ENCODE measurements around the gene ACVR2B. TPM values are rescaled to one million over a fixed set of nuclear protein-coding genes. Genes with fewer than 3 reads are reported as not detected.

Gene ACVR2B
- total and polyA plus RNA-seq, 2 of the 13 experiments (the other 11 are each of a cell fraction or from before 2014, with no cell fraction given) = 10.0 to 12.7 TPM

GRCh38 chr3:38446812-38447211, 6.9 kb upstream of the ACVR2B start:
- no peak for TF ChIP-seq ZBTB20 (CRISPR knock-in tag; IDR thresholded peaks at IDR 0.05; ENCODE audit: borderline replicate concordance, low read depth)
- no peak for TF ChIP-seq DRAP1 (CRISPR knock-in tag; IDR thresholded peaks at IDR 0.05)
- no peak for TF ChIP-seq ZBTB7B (CRISPR knock-in tag; IDR thresholded peaks at IDR 0.05)
- TF ChIP-seq TERF1 (CRISPR knock-in tag; IDR thresholded peaks at IDR 0.05) = no peak
- TF ChIP-seq CTCF (CRISPR knock-in tag; IDR thresholded peaks at IDR 0.05) = no peak
- TF ChIP-seq ZNF549 (CRISPR knock-in tag; IDR thresholded peaks at IDR 0.05) = no peak
- no peak for TF ChIP-seq PHF20 (CRISPR knock-in tag; IDR thresholded peaks at IDR 0.05)
- TF ChIP-seq ZNF276 (CRISPR knock-in tag; IDR thresholded peaks at IDR 0.05; ENCODE audit: low read depth) = no peak
- TF ChIP-seq ZNF253 (CRISPR knock-in tag; IDR thresholded peaks at IDR 0.05; ENCODE audit: borderline replicate concordance) = no peak
- TF ChIP-seq ZNF282 (IDR thresholded peaks at IDR 0.05; ENCODE audit: partially characterized antibody) = no peak
- TF ChIP-seq NFIB (CRISPR knock-in tag; IDR thresholded peaks at IDR 0.05; ENCODE audit: borderline replicate concordance) = no peak
- TF ChIP-seq KDM5A (IDR thresholded peaks at IDR 0.05; ENCODE audit: borderline replicate concordance, low read length) = no peak
- TF ChIP-seq TFDP1 (CRISPR knock-in tag; IDR thresholded peaks at IDR 0.05; ENCODE audit: borderline replicate concordance) = no peak
- POLR2A ChIA-PET = no interaction called here
- in situ Hi-C loops (cut with HindIII; ENCODE audit: extremely low pct_ligation_motif_present, low pct_unique_long_range_greater_than_20kb) = no loop called here

More at GRCh38 chr3:38446812-38447211, 6.9 kb upstream of the ACVR2B start:
- Histone ChIP-seq H3K4me1 (ENCODE audit: insufficient read depth, low read length) (peaks cover 9% of the 10 kb centered on the region; the same call in 1 of the 2 replicates), H3K4me3 (replicated peaks in 1 of 3; ENCODE audit: insufficient read depth in 1 of 3, low read depth in 2 of 3, low read length in 3 of 3) (no peak overlapping the region), H3K4me2 (ENCODE audit: low read depth, low read length) (no peak overlapping the region), H3K27me3 (ENCODE audit: control insufficient read depth in 1 of 2, insufficient read depth in 2 of 2, low read length in 2 of 2) (no peaks in the 10 kb centered on the region), H3K9ac (ENCODE audit: insufficient read depth, low read depth, low read length) (no peak overlapping the region), H3K9me3 (ENCODE audit: low read length) (no peaks in the 10 kb centered on the region), H3K79me2 (ENCODE audit: insufficient read depth, low read length) (no peaks in the 10 kb centered on the region), H4K20me1 (ENCODE audit: insufficient read depth, low read length) (no peaks in the 10 kb centered on the region; the same call in 1 of the 2 replicates), H3K36me3 (replicated peaks in 1 of 2; ENCODE audit: control insufficient read depth in 1 of 2, insufficient read depth in 2 of 2, low read length in 2 of 2) (no peaks in the 10 kb centered on the region; a peak in 1 of 5 replicates), H3K27ac (ENCODE audit: extremely low read length, insufficient read depth, low read length) (no peak overlapping the region), H2AFZ (ENCODE audit: low read length) (no peak overlapping the region)
- intact Hi-C loops (cut with micrococcal nuclease; ENCODE audit: unreplicated experiment) = no loop called here
- DNase-seq (ENCODE audit: low spot score) (no peak), ATAC-seq (no peak), FAIRE-seq (no peak)
- CTCF ChIA-PET (ENCODE audit: low intra/inter-chr PET ratio, low total read pairs) = no interaction called here
- BruUV-seq (replicated peaks) = no TSS peak

Measured in HepG2 (cell line).